H1 (cell line): ENCODE measurements around the gene TMEM54. TPM values are rescaled to one million over a fixed set of nuclear protein-coding genes. Genes with fewer than 3 reads are reported as not detected.

ENCODE experiments used
- CTCF ChIA-PET: fragments of 300-600 bp; sonication (Branson Sonifier 250); formaldehyde crosslinking; loops from one replicate; lab custom pipeline; 2021; ENCODE audit not compliant: partially characterized antibody; lab: Charles Lee
- POLR2A ChIA-PET: fragments of 300-600 bp; sonication (Branson Sonifier 250); formaldehyde crosslinking; loops from one replicate; lab custom pipeline; 2021; ENCODE audit warnings: inconsistent platforms; ENCODE audit not compliant: partially characterized antibody; lab: Charles Lee
- DNase-seq, 2 experiments: peaks; one replicate each; pipeline versions ENCODE4 v3.0.0 to v3.0.0-alpha.2; 2010 to 2022; ENCODE audit warnings: low spot score in 2 of 2, low read depth in 1 of 2, mixed read lengths in 1 of 2
- FAIRE-seq: peaks from 2 replicates; lab custom pipeline; 2011; peaks lifted over from hg19 to GRCh38; lab: Jason Lieb, UNC
- H2AFZ ChIP-seq: 2 replicates; pipeline ENCODE4 v1.8.1; 2012; ENCODE audit warnings: low read length, inconsistent platforms
- H2AK5ac ChIP-seq: 2 replicates; pipeline ENCODE4 v1.6.1; 2013; ENCODE audit warnings: low read depth, low read length
- H2BK120ac ChIP-seq: replicated peaks from 2 replicates; pipeline ENCODE3; 2013; ENCODE audit warnings: low read depth, low read length, inconsistent platforms
- H2BK12ac ChIP-seq: 2 replicates; pipeline ENCODE4 v1.6.1; 2013; ENCODE audit warnings: low read depth, low read length
- H2BK15ac ChIP-seq: 2 replicates; pipeline ENCODE4 v1.6.1; 2013; ENCODE audit warnings: low read length
- H2BK20ac ChIP-seq: 2 replicates; pipeline ENCODE4 v1.6.1; 2013; ENCODE audit warnings: low read length
- H2BK5ac ChIP-seq: 2 replicates; pipeline ENCODE4 v1.6.1; 2013; ENCODE audit warnings: low read depth, low read length
- H3K14ac ChIP-seq: 2 replicates; pipeline ENCODE4 v1.6.1; 2013; ENCODE audit warnings: inconsistent platforms; ENCODE audit not compliant: insufficient read length
- H3K18ac ChIP-seq: 2 replicates; pipeline ENCODE4 v1.6.1; 2013; ENCODE audit warnings: low read length; ENCODE audit errors: extremely low read depth
- H3K23ac ChIP-seq: 2 replicates; pipeline ENCODE4 v1.6.1; 2013; ENCODE audit warnings: inconsistent platforms; ENCODE audit not compliant: insufficient read length
- H3K23me2 ChIP-seq: 2 replicates; pipeline ENCODE4 v1.6.1; 2013; ENCODE audit warnings: low read depth, low read length
- H3K27ac ChIP-seq: 2 replicates; pipeline ENCODE4 v1.6.1; 2011; ENCODE audit warnings: low read depth, low read length, inconsistent platforms
- H3K27me3 ChIP-seq, 4 experiments: replicated peaks in 1 of 4; 1 replicate in 1 of 4; 2 replicates in 3 of 4; pipeline versions ENCODE4 v1.6.1 to v1.8.1; 2011 to 2013; ENCODE audit warnings: low read length in 3 of 4, mild to moderate bottlenecking in 3 of 4, inconsistent platforms in 2 of 4, mixed read lengths in 2 of 4, moderate library complexity in 1 of 4; ENCODE audit not compliant: control insufficient read depth in 3 of 4, insufficient read depth in 3 of 4; ENCODE audit errors: extremely low read depth in 1 of 4
- H3K36me3 ChIP-seq, 4 experiments: 2 replicates each; pipeline versions ENCODE4 v1.6.1 to v1.8.1; 2011 to 2013; ENCODE audit warnings: mild to moderate bottlenecking in 4 of 4, low read length in 3 of 4, moderate library complexity in 2 of 4, control low read depth in 1 of 4, inconsistent platforms in 1 of 4; ENCODE audit not compliant: insufficient read depth in 4 of 4, control insufficient read depth in 2 of 4
- H3K4ac ChIP-seq: replicated peaks from 2 replicates; pipeline ENCODE3; 2013; ENCODE audit warnings: low read length, low read depth, mixed read lengths, inconsistent platforms; ENCODE audit not compliant: insufficient read length
- H3K4me1 ChIP-seq, 4 experiments: replicated peaks in 1 of 4; 1 replicate in 1 of 4; 2 replicates in 3 of 4; pipeline versions ENCODE4 v1.6.1 to v1.8.1; 2011 to 2013; ENCODE audit warnings: low read length in 3 of 4, inconsistent platforms in 2 of 4, mixed read lengths in 1 of 4; ENCODE audit not compliant: insufficient read depth in 4 of 4, control insufficient read depth in 3 of 4
- H3K4me2 ChIP-seq, 2 experiments: 2 replicates each; pipeline versions ENCODE4 v1.6.1 to v1.8.1; 2011 to 2013; ENCODE audit warnings: low read depth in 2 of 2, low read length in 2 of 2, control low read depth in 1 of 2, inconsistent platforms in 1 of 2, mild to moderate bottlenecking in 1 of 2; ENCODE audit not compliant: insufficient read depth in 1 of 2
- H3K4me3 ChIP-seq, 4 experiments: fragments of 200-600, 300-600 bp in 1 of 4; sonication (generic), shearing (Covaris generic), sonication (Bioruptor Twin) in 1 of 4; 2 replicates each; pipeline versions ENCODE4 v1.5.1 to v1.8.1; 2011 to 2016; ENCODE audit warnings: low read length in 4 of 4, low read depth in 3 of 4, control low read depth in 2 of 4, inconsistent platforms in 2 of 4, mild to moderate bottlenecking in 2 of 4, mixed read lengths in 1 of 4, moderate library complexity in 1 of 4; ENCODE audit not compliant: insufficient read depth in 2 of 4; ENCODE audit errors: extremely low read depth in 1 of 4
- H3K56ac ChIP-seq: replicated peaks from 2 replicates; pipeline ENCODE3; 2013; ENCODE audit warnings: low read depth, mild to moderate bottlenecking, mixed read lengths, low read length, inconsistent platforms; ENCODE audit not compliant: insufficient read length
- H3K79me1 ChIP-seq: 2 replicates; pipeline ENCODE4 v1.6.1; 2013; ENCODE audit warnings: low read depth, low read length, control low read depth
- H3K79me2 ChIP-seq, 2 experiments: 2 replicates each; pipeline versions ENCODE4 v1.6.1 to v1.8.1; 2012 to 2013; ENCODE audit warnings: low read length in 2 of 2, mild to moderate bottlenecking in 2 of 2, inconsistent platforms in 1 of 2; ENCODE audit not compliant: insufficient read depth in 2 of 2, control insufficient read depth in 1 of 2
- H3K9ac ChIP-seq, 4 experiments: replicated peaks in 1 of 4; 1 replicate in 1 of 4; 2 replicates in 3 of 4; pipeline versions ENCODE4 v1.6.1 to v1.8.1; 2011 to 2013; ENCODE audit warnings: low read depth in 3 of 4, low read length in 3 of 4, control low read depth in 2 of 4, mild to moderate bottlenecking in 2 of 4, moderate library complexity in 2 of 4, inconsistent platforms in 1 of 4; ENCODE audit errors: extremely low read depth in 1 of 4
- H3K9me3 ChIP-seq, 2 experiments: 2 replicates each; pipeline versions ENCODE4 v1.6.1 to v1.8.1; 2012 to 2013; ENCODE audit warnings: mild to moderate bottlenecking in 2 of 2, moderate library complexity in 2 of 2, control low read depth in 1 of 2, inconsistent platforms in 1 of 2, low read depth in 1 of 2, low read length in 1 of 2, mixed read lengths in 1 of 2; ENCODE audit not compliant: insufficient read depth in 2 of 2
- H4K20me1 ChIP-seq, 2 experiments: replicated peaks in 1 of 2; 2 replicates each; pipeline versions ENCODE3 to v1.8.1; 2011 to 2013; ENCODE audit warnings: inconsistent platforms in 2 of 2, low read length in 2 of 2, mild to moderate bottlenecking in 1 of 2; ENCODE audit not compliant: insufficient read depth in 2 of 2, control insufficient read depth in 1 of 2
- H4K5ac ChIP-seq: 2 replicates; pipeline ENCODE4 v1.6.1; 2013; ENCODE audit warnings: low read length, low read depth, mixed read lengths, inconsistent platforms; ENCODE audit not compliant: insufficient read length
- H4K8ac ChIP-seq: 2 replicates; pipeline ENCODE4 v1.8.0; 2013; ENCODE audit warnings: mild to moderate bottlenecking, moderate library complexity, low read length, inconsistent platforms; ENCODE audit not compliant: insufficient read depth; ENCODE audit errors: extremely low read depth
- H4K91ac ChIP-seq: replicated peaks from 2 replicates; pipeline ENCODE3; 2013; ENCODE audit warnings: low read length, mixed read lengths, inconsistent platforms; ENCODE audit not compliant: insufficient read length
- CTBP2 ChIP-seq: IDR thresholded peaks from 2 replicates; pipeline ENCODE4 v1.7.0; 2011; ENCODE audit warnings: borderline replicate concordance, mild to moderate bottlenecking, moderate library complexity, mixed read lengths, low read length; ENCODE audit not compliant: insufficient read depth, insufficient read length
- FOSL1 ChIP-seq: IDR thresholded peaks from 2 replicates; pipeline ENCODE4 v1.6.1; 2011; ENCODE audit warnings: mild to moderate bottlenecking, low read depth, low read length, moderate library complexity; ENCODE audit not compliant: insufficient read depth
- RAD21 ChIP-seq, 2 experiments: IDR thresholded peaks in 1 of 2; conservative IDR thresholded peaks in 1 of 2; 2 replicates each; pipeline ENCODE4 v1.6.1; 2011; ENCODE audit warnings: low read depth in 2 of 2, low read length in 2 of 2, improper control_type of control experiment in 1 of 2, inconsistent platforms in 1 of 2, mild to moderate bottlenecking in 1 of 2, moderate library complexity in 1 of 2
- RNF2 ChIP-seq: fragments of 200-900, 300-1000 bp; sonication (generic); IDR thresholded peaks from 2 replicates; pipeline ENCODE4 v1.7.1; 2016; ENCODE audit warnings: borderline replicate concordance, low read depth, mild to moderate bottlenecking, antibody characterized with exemption, low read length; ENCODE audit not compliant: poor library complexity, severe bottlenecking; ENCODE audit errors: missing control alignments
- SP1 ChIP-seq: IDR thresholded peaks from 2 replicates; pipeline ENCODE4 v1.6.1; 2011; ENCODE audit warnings: low read depth, low read length
- SP4 ChIP-seq: IDR thresholded peaks from 2 replicates; pipeline ENCODE4 v1.6.1; 2012; ENCODE audit warnings: low read length, inconsistent platforms
- SRF ChIP-seq: IDR thresholded peaks from 2 replicates; pipeline ENCODE4 v1.6.1; 2011; ENCODE audit warnings: mild to moderate bottlenecking, low read depth, low read length, moderate library complexity
- TAF7 ChIP-seq: optimal IDR thresholded peaks from 2 replicates; pipeline ENCODE3; 2011; ENCODE audit warnings: low read depth, mild to moderate bottlenecking, inconsistent platforms, low read length, moderate library complexity, borderline replicate concordance
- TEAD4 ChIP-seq: IDR thresholded peaks from 2 replicates; pipeline ENCODE4 v1.6.1; 2012; ENCODE audit warnings: low read depth, low read length, inconsistent platforms, mixed read lengths
- WGBS, 2 experiments: shearing (Covaris generic) in 1 of 2; methylation state at CpG; one replicate each; pipeline versions ENCODE4 v1.1.6 to v1.1.7; 2013 to 2015; ENCODE audit warnings: low lambda C conversion rate in 2 of 2, mixed read lengths in 2 of 2, inconsistent platforms in 1 of 2, low coverage in 1 of 2, missing lambda C conversion rate in 1 of 2; ENCODE audit not compliant: insufficient replicate concordance in 2 of 2, insufficient coverage in 1 of 2, insufficient read length in 1 of 2; ENCODE audit errors: extremely low coverage in 1 of 2, missing lambda C conversion rate in 1 of 2; 5-methylcytosine and 5-hydroxymethylcytosine counted together
- polyA plus RNA-seq, 7 experiments: library from polyadenylated mRNA; depleted of rRNA in 3 of 7; stranded (reverse) in 5 of 7; unstranded in 2 of 7; fragments of >200 nt in 5 of 7; fragments of 200-250 nt in 2 of 7; gene quantifications; 1 replicate in 5 of 7; 2 replicates in 1 of 7; 4 replicates in 1 of 7; pipeline versions ENCODE4 v1.2.1 to v1.2.3, GENCODE V29; 2011 to 2013; ENCODE audit warnings: missing spikeins in 2 of 7, mixed read lengths in 2 of 7
- total RNA-seq: library from RNA; stranded (reverse); fragmentation: NEBNext Ultra II Directional; extraction: Animal tissue kit (Norgen Biotek cat#: 25700); gene quantifications from 2 replicates; pipeline ENCODE4 v1.2.1, GENCODE V29; 2021

The TMEM54 gene
- total and polyA plus RNA-seq, 2 of the 8 experiments (the other 6 are each of a cell fraction or from before 2014, with no cell fraction given): 9.5 to 58.7 TPM

GRCh38 chr1:32892368-32893197, 8.6 kb downstream of the TMEM54 start:
- 37% methylated on average over 36 of the region's 49 CpGs; no CpG with 5 or more reads in 1 of the 2 experiments for WGBS, 2 experiments
- H3K18ac ChIP-seq: no peak overlapping the region; the same call in 1 of the 2 replicates
- no peak overlapping the region for H3K14ac ChIP-seq
- 0 out of 2 replicates have a peak overlapping the region, but pooled peaks have one; percentile 64 for H2AFZ ChIP-seq
- H3K4ac ChIP-seq: no peak overlapping the region
- no peak overlapping the region for H2BK12ac ChIP-seq
- H3K27ac ChIP-seq: no peak overlapping the region
- peaks cover 2 to 33% (median 17%) of the 10 kb centered on the region in 4 experiments for H3K27me3 ChIP-seq
- CTCF ChIA-PET: interaction anchor here (0.6 to 16.6 kb wide), 37 partner anchors 7 to 838 kb away, joined by 3 to 382 read pairs (median 4); partner anchors contain the start of genes FNDC5, HPCA, RNF19B and S100PBP
- POLR2A ChIA-PET: interaction anchor here (0.6 to 1.4 kb wide), 6 partner anchors 11 to 981 kb away, joined by 3 read pairs; partner anchors contain the start of genes S100PBP and YARS1
- H2BK120ac ChIP-seq: no peak overlapping the region
- no peak overlapping the region for H4K91ac ChIP-seq
- no peak overlapping the region for H2AK5ac ChIP-seq
- peaks cover 0 to 10% of the 10 kb centered on the region in 2 experiments for H4K20me1 ChIP-seq
- H3K79me2 ChIP-seq: no peaks in the 10 kb centered on the region
- FAIRE-seq (peak; percentile 19), DNase-seq (peak; percentile 47 to 93)
- H3K23me2 ChIP-seq: peaks cover 2% of the 10 kb centered on the region; the same call in 1 of the 2 replicates
- no peak overlapping the region for H3K23ac ChIP-seq
- H3K9me3 ChIP-seq: peaks cover 0 to 6% of the 10 kb centered on the region in 2 experiments; a peak in 1 of 4 replicates
- peak overlapping the region; percentile 51; the same call in 1 of the 2 replicates for H4K8ac ChIP-seq
- H3K4me2 ChIP-seq: peak overlapping the region; percentile 67 to 82
- no peak overlapping the region for H2BK5ac ChIP-seq
- H2BK20ac ChIP-seq: no peak overlapping the region
- peak overlapping the region; percentile 48 to 87 (median 66) for H3K4me3 ChIP-seq
- H3K4me1 ChIP-seq: peaks cover 0 to 15% (median 7%) of the 10 kb centered on the region in 4 experiments; a peak in 5 of 7 replicates
- no peak overlapping the region for H4K5ac ChIP-seq
- no peak overlapping the region for H3K56ac ChIP-seq
- no peaks in the 10 kb centered on the region for H3K36me3 ChIP-seq
- no peaks in the 10 kb centered on the region for H3K79me1 ChIP-seq
- peak overlapping the region in 1 of 4 experiments; percentile 36; a peak in 1 of 7 replicates for H3K9ac ChIP-seq
- H2BK15ac ChIP-seq: no peak overlapping the region
- TF ChIP-seq RNF2: no peak
- TF ChIP-seq SP1: peak; percentile 26; the same call in 1 of the 2 replicates
- peak; percentile 34 to 57; a peak in 3 of 4 replicates for TF ChIP-seq RAD21 (IDR thresholded peaks at IDR 0.05 in 1 of 2, conservative IDR thresholded peaks at IDR 0.05 in 1 of 2; ENCODE audit: low read depth in 2 of 2, low read length in 2 of 2)
- TF ChIP-seq TEAD4: 0 out of 2 replicates have a peak, but pooled peaks have one; percentile 15
- TF ChIP-seq SRF: peak; percentile 29; the same call in 1 of the 2 replicates
- TF ChIP-seq CTBP2: no peak
- TF ChIP-seq FOSL1: 0 out of 2 replicates have a peak, but pooled peaks have one; percentile 45
- peak; percentile 70; the same call in 1 of the 2 replicates for TF ChIP-seq SP4
- peak; percentile 48 for TF ChIP-seq TAF7
